Measurements from ENCODE around the gene DOC2B.
"Not testable (repeated sequence)": the region's sequence is repeated elsewhere in the genome, so short reads cannot be mapped to it uniquely, and the experiment has no call there.

DNA sequence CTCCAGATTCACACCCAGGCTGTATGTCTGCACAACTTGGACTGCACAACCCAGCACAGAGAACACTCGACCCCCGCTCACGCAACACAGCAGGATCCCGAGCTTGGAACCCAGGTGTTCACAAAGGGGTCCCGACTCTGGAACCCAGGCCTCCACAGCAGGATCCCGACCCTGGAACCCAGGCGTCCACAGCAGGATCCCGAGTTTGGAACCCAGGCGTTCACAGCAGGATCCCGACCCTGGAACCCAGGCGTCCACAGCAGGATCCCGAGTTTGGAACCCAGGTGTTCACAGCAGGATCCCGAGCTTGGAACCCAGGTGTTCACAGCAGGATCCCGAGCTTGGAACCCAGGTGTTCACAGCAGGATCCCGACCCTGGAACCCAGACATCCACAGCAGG lies 16.8 kb upstream of the DOC2B start:
- TF ChIP-seq CTCF (IDR thresholded peaks at IDR 0.05; ENCODE audit: low read depth, low read length); EZH2phosphoT487 (IDR thresholded peaks at IDR 0.05; ENCODE audit: low read depth): not testable (repeated sequence)
